AG10803 (cell line): Measurements from ENCODE around the gene B3GALT2.

Source experiments
- DNase-seq: peaks from one replicate; pipeline ENCODE4 v3.0.0; 2010; ENCODE audit warnings: low read depth
- H3K4me3 ChIP-seq: 2 replicates; pipeline ENCODE4 v1.5.1; 2011; ENCODE audit warnings: mild to moderate bottlenecking, low read length, control low read depth
- CTCF ChIP-seq: conservative IDR thresholded peaks from 2 replicates; pipeline ENCODE4 v1.5.1; 2011; ENCODE audit warnings: mild to moderate bottlenecking, low read length, control low read depth, inconsistent platforms

Gene B3GALT2

GRCh38 chr1:193140254-193140653, 46.2 kb downstream of the B3GALT2 start:
- TF ChIP-seq CTCF: no peak
- DNase-seq: no peak
- H3K4me3 ChIP-seq: no peak overlapping the region

DNA sequence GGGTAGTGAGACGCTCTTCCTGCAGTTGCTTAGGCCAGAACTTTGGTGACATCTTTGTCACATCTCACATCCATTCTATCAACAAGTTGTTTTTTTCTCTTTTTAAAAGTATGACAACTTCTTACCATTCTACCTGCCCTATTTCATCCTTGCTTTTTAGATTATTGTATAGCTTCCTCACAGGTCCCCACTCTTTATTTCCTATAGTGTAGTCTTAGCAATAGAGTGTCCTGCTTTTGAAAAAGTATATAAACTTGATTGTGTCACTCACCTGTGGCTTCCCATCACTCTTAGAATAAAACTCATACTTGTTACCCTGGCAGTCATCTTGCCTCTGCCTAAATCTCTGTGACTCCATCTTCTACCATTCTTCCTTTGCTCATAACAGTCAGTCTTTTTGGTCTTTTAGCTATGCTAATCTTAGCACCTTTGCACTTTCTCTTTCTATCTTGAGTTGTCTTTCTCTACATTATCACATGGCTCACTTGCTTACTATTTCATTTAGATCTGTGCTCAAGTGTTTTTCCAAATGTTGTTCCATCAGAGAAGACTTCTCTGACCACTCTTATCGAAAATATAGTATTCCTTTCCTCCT, 55.0 kb downstream of the B3GALT2 start:
- DNase-seq: no peak
- no peak for TF ChIP-seq CTCF

More for the DNA sequence above, 55.0 kb downstream of the B3GALT2 start:
- H3K4me3 ChIP-seq: no peak overlapping the region
